HG03280 (cell line): Measurements from ENCODE around the gene REV3L.
"Not testable (repeated sequence)": the region's sequence is repeated elsewhere in the genome, so short reads cannot be mapped to it uniquely, and the experiment has no call there.

Source experiments
- ATAC-seq: cut with Tn5 transposase; IDR thresholded peaks from one replicate; pipeline ENCODE4 v1.9.1; 2021; ENCODE audit warnings: mild to moderate bottlenecking, moderate library complexity; ENCODE audit not compliant: unreplicated experiment

Gene REV3L

DNA sequence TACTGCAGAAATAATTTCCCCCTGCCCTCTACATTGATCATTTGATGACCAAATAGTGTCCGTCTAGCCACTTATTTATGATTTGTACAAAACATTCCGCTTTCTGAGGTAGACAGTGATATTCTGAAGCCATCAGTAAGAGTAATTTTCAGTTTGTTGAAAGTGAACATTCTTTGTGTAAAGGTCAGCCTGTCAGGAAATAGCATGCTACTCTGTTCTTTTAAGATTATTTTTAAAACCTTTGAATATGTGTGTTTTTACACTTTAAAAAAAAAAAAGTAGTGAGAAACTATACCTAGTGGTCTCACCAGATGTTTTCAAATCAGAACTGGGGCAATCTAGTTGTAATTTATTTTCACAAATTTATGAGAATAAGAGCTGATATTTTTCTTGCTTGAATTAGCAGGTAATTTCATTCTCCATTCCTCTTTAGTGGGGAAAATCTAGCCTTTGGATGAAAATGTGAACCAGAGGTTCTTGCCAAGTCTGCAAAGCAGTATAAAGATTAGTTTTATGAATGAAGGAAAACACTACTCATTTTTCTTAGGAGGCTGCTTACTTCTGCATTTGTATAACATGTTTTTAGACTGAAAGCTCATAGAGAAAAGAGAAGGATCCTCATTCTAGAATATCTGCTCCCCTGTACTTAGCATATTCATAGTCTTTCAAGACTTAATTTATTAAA lies 12.1 kb upstream of the REV3L start:
- ATAC-seq: no peak

DNA sequence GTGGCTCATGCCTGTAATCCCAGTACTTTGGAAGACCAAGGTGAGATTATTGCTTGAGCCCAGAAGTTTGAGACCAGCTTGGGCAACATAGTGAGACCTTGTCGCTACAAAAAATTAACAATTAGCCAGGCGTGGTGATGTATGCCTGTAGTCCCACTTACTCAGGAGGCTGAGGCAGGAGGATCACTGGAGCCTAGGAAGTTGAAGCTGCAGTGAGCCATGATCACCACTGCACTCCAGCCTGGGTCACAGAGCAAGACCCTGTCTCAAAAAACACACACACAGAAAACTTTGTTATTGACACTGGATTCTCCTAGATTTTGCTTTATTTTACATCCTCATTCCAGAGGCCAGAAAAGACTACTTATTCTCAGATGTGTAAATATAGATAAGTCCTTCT lies 9.5 kb upstream of the REV3L start:
- ATAC-seq: no peak

DNA sequence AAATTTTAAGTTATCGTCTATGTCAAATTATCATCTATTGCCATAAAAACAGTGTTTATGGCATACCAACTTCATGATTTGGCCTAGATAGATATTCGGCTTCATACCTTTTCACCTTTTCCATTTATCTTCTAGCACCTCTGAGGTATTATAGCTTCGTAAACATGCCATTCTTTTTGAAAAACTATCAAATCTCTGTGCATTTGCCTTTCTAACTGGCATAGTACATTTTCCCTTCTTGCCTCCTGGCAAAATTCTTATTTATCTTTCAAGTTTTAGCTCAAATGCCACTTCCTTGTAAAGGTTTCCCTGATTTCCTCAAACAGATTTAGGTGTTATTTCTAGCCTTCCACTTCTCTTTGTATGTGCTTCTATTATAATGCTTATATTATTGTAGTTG lies 7.0 kb upstream of the REV3L start:
- ATAC-seq: no peak

DNA sequence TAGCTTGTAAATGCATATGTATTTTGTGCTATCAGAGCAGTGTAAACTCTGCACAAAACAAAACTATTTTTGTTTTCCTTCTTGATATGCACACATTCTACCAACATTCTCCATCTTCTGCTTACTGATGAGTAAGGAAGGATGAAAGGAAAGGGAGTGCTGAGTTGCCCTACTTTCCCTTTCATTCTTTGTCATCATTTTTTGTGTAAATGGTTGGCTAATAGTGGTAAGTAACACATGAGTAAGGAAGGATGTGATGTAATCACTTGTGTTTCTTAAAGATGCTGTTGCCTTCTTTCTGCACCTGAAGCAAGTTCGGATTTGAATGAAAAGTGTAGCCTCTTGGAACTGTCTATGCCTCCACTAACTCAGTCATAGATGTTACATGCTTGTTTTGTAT lies 4.6 kb upstream of the REV3L start:
- ATAC-seq: peak; percentile 22

DNA sequence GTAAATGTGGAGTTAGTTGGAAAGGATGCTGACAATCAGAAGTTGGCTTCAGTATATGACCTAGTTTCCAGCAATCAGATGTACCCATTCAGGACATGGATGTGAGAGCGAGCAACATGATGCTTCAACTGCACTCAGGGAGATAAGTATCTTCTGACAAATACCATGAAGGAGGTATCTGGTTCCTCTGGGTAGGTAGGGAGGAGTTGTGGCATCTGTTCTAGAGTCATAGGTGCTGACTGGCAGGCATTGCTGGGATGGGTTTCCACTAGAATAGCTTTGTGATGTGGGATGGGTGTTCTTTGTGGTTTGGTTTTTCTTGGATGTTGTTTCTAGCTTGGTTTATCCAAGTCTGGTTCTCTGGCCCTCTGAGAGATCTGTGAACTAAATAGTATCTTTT lies 3.9 kb upstream of the REV3L start:
- no peak for ATAC-seq

DNA sequence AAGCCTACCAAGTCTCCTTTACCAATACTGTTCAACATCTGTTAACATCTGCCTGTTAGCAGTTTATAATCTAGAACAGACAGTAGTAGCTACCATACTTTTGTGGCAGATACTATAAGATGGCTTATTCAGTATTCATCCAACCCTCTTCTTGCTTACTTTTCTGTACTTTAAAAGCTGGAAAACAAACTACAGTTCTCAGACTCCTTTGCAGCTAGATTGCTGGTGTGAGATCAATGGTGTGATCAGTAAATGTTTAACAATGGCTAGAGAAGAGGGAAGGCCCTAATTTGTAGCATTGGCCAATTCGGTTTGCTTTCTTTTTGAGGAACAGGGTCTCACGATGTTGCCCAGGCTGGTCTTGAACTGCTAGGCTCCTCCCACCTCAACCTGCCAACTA lies 3.5 kb upstream of the REV3L start:
- no peak for ATAC-seq

DNA sequence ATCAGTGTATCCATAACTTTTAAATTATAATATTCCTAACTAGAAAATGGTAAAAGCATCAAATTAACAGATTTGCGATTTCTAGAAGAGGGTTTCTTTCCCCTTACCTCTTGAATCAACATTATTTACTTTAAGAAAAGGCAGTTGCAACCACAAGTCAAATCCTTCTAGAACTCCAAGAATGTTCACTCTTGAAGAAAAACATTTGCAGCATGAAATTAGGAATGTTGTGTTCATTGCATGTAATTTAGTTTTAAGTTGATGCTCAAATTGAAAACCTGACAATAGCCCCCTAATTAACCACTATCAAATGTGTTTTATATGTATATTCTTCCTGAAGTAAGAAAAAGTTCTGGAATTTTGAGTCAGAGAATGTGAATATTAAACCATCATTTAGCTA lies 2.3 kb upstream of the REV3L start:
- no peak for ATAC-seq

DNA sequence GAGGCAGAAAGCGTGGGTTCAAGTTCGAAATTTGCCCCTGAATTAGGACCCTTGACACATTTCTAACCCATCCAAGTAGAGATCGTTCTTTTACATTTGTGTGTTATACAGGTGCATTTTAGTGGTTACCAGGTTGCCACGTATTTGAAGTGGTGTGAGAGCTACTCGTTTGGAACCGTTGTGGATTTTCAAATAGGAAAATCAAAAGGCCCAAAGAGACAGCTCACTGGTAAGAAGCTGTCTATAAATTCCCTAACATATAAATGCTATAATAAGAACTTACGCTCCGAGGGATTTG lies 1.6 kb upstream of the REV3L start:
- no peak for ATAC-seq

DNA sequence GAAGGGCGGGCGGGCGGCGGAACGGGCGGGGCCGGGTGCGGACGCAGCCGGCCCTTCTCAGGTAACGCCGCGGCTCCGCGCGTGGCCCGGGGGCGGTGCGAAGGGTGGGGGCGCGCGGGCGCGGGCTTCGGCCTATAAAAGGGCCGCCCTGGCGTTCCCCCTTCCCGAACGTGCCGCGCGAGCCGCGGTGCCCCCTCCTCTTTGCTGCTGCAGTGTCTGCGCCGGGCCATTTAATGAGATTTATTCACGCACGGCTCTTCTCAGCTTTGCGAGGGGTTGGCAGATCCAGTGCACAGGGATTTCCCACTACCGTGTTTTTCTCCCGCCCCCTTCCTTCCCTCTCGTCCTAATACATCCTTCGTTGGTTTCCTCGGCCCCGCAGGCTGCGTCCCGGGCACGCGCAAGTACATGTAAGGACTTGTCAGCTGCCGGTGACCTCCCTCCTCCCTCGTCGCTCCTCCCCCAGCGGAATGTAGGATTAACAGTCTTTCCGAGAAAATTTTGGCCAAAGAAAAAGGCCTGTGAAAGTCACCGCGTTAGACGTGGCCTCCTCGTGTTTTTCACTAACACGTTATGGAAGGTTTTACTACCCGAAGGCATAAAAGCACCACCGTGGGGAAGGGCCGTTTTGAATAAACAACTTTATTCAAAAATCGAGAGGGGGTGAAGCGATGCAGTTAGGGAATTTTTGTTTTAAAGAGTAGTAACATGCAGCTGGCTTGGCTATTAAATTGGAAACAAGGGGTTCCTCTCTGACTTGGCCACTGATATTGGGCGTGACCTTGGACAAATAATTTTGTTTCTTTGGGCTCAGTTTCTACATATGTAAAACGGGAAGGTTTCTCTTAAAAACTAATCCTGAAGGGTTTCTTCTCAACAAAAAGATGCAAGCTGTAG lies 966 bp upstream of the REV3L start:
- ATAC-seq: peak; percentile 54

DNA sequence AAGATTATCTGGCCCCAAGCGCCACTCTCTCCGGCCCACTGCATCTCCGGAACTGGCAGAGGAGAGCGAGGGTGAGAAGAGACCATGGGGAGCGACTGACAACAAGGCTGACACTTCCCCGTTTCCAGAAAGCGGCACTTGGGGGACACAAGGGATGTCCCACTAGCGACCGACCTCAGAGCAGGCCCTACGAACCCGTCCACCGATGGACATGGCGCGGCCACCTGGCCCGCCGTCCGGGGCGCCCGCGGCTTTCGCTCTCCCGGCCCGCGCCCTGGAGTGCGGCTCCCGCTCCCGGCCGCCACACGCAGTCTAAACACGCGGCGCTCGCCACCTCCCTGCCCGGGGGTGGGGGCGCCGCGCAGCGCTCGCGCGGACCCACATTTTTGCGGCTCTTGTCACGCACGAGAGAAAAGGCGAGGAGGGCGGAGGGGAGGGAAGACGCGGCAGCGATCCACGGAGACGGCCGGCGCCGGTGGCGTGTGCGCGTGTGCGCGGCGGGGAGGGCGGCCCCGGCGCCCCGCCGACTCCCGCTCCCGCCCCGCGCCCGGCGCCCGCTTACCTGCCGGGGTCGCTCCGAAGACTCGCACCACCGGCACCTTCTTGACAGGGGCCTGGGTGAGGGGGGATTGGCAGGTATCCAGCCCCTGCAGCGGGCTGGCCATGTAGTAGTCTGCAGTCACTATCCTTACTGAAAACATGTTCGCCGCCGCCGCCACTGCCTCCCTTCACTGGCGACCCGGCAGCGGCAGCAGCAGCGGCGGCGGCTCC lies 645 bp downstream of the REV3L start:
- peak; percentile 16 for ATAC-seq

DNA sequence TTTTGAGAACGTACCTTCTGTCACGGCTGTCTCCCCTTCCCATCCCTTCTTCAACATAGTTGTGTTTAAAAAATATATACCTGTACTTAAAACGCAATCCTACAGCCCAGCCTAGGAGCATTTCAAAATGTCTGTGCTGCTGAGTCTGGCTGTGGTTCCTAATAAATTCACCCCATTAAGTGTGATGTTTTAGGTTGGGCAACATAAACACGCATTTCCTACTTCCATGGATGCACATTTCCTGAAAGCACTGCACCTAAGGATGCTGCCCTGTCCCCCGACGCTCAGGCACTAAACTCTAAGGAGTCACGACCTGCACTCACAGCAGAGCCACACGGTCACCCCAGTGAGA lies 1.2 kb downstream of the REV3L start:
- ATAC-seq: no peak

DNA sequence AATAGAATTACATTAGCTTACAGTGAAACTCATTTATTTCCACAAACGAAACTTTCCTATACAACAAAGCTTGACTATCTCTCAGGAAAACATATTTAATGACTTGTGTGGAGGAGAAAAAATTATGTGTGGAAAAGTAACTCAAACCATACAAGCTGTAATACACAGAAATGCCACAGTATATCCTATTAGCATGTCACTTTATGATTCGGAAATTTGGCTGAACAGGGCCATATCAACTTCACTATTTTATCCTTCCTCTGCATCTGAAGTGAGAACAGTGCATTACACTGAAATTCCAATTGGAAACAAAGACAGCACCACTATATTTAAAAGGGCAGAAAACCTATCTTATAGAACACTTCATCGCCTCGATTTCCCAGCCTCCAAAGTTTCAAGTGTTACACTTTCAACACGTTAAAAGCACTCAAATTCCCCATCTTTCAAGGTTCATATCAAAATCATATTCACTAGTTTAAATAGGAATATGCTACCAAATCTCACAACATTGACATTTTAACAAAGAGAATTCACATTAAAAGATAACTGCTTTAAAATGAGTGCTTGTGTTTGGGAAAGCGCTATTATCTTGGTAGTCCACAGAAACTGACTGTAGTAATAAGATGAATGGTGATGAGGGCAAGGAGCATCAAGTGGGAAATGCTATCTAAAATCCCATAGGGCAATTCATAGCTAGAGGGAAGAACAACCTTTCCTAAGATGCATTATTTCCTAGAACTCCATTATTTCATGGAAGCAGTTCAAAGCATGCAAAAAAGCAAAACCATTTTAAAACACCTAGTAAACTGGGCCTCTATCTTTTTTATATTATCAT lies 1.8 kb downstream of the REV3L start:
- no peak for ATAC-seq

DNA sequence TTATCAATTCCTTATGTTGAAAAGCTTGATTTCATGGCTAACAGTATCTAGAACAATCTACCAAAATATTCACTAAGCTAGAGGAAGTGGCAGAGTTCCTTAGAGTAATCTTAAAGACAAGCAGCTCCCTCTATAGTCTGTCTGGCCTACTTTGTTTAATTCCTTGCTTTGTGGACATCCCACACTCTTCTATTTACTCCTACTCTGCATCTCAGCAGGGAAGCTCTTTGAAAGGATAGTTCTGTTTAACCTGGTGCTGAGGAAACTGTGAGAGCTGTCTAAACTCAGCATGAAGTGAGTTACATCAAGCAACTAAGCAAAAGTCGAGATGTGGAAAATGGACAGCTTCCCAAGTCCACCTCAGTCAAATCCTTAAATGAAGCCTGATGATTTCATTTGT lies 4.3 kb downstream of the REV3L start:
- no peak for ATAC-seq

DNA sequence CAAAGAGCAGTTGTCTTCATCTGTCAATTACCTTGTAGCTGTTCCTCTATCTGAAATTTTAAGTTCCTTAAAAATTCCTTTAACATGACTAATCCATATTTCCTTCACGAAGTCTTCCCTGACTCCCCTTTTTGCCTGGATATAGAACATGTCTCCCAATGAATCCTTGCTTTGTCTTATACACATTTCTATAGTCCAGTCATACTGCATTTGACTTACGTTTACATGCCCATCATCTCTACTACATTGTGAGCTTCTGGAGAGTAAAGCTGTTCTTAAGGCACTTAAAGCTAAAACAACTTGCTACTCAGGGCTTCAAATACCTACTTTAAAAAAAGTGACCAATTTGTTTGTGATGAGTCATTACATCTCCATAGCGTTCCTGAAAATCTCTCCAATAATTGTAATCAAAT lies 4.9 kb downstream of the REV3L start:
- no peak for ATAC-seq

DNA sequence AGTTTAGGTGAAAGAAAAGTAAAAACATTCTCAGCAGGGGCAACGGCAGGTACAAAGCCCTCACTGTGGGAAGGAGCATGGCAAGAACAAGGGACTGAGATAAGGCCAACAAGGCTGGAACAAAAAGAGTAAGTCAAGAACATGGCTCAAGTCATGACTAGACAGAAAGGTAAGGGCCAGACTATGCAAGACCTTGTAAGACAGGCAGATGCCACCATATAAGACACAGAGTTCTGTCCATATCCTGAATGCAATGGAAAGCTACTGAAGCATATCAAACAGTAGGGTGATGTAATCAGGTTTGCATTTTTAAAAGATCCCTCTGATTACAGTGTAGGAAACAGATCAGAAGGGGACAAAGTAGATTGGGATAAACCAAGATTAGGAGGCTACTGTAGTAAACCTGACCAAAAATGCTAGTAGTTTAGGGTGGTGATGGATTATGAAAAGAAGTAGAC lies 5.5 kb downstream of the REV3L start:
- ATAC-seq: no peak

DNA sequence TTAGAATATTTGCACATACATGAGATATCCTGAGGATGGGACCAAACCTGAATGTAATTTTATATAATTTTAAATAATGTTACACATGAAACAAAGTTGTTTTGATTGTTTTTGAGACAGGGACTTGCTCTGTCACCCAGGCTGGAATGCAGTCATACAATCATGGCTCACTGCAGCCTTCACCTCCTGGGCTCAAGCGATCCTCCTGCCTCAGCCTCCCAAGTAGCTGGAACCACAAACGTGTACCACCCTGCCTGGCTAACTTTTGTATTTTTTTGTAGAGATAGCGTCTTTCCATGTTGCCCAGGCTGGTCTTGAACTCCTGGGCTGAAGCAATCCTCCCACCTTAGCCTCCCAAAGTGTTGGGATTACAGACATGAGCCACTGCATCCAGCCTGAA lies 7.0 kb downstream of the REV3L start:
- not testable (repeated sequence) for ATAC-seq

DNA sequence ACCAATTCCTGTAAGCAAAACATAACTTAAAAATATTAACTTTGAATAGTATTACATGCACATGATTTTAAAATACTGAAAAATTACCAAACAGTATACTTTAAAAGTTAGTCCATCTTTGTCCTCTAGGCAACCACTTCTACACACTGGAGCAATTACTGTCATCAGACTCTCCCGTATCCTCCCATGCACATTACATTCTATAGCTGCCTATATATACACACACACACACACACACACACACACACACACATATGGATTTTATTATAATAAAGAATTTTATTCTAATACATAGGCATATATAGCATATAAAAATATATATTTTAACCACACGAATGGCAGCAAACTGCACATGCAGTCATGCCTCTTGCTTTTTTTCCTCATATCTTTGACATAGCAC lies 8.2 kb downstream of the REV3L start:
- no peak for ATAC-seq

DNA sequence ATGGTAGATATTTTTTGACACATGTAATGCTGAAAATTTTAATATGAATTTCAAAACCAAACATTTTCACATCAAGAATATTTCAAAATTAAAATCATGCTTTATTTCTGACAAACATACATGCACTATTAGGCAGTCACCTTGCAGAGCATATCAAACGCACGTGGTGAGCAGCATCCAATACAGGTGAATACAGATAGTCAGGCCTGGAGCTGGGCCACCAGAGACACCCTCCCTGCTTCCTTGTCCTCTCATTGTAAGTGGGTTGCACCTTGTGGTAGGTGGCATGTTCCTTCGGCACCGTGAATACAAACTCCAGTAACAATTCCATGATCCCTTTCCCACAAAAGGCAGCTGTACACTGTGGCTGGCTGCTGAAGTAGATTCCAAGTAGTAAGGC lies 8.9 kb downstream of the REV3L start:
- no peak for ATAC-seq

DNA sequence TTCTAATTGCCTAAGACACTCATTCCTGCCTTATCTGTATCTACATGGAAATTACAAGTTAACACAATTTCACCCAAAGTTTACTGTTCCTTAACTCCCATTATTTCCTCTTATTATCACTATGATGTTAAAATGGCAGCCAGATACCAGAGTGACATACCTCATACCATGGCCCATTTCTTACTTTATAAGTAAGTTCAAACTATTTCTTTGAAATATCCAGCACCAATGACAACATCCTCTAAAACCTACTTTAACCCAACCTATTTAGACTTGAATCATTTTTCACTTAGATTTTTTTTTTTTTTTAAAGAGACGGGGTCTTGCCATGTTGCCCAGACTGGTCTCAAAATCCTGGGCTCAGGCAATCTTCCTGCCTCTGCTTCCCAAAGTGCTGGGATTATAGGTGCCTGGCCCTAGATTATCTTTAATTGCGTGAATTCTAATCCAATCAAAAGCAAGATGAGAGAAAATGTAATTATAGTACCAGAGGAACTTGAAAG lies 10.0 kb downstream of the REV3L start:
- no peak for ATAC-seq

DNA sequence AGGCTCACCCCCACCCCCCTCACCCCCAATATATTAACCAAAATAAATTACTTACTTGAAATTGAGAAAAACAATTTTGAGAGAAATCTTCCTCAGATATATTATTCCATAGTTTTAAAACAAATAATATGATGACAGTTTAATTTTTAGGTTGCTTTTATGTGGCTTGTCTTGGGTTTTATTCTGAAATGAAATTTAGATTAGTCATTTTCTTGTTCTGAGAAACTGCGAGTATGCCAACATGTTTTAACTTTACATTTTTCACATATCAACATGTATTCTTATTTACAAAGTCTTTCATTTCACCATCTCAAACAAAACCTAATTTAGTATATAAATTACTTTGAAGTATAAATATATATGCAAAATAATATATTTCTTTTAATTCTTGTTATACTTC lies 11.1 kb downstream of the REV3L start:
- no peak for ATAC-seq

DNA sequence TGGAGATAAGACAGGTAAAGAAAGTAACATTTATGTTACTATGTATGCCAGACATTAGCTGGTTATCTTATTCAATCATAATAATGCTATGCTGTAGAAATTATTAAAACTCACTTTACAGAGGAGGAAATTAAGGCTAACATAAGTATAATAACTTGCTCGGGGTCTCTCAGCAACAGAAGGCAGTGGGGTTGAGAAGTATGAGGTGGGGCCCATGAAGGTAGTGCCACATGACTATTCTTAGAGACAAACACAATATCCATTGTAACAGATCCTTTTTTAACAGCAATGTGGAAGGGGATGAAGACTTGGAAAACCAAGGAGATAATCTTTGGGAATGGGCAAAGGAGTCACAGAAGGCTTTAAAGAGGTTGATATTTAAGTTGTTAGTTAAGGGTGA lies 11.5 kb downstream of the REV3L start:
- no peak for ATAC-seq
